Measurements from ENCODE around the gene TIMM44. TPM values are rescaled to one million over a fixed set of nuclear protein-coding genes. Genes with fewer than 3 reads are reported as not detected.

Gene TIMM44
- total RNA-seq, 1 experiment from 2014 or later = 57.8 TPM

DNA sequence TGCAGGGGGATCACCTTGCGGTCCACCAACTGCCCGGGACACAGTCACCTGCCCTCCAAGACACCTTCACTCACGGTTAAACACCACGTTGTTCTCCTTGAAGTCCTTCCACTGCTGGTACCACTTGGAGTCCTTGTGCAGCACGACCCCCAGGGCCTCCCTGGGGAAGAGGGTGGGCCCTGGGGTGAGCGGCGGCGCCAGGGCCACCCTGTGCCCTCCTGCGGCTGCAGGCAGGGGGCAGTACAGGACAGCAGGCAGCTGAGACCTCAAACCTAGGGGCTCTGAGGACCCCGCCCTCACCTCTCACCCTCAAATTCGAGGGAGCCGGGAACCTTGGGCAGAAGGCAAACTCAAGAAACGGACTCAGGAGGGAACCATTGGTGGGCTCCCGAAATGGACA lies 10.1 kb downstream of the TIMM44 start:
- Mint-ChIP-seq H3K4me1 (ENCODE audit: low read depth, unreplicated experiment) (peaks cover 8% of the 10 kb centered on the region), H3K36me3 (ENCODE audit: insufficient read depth, unreplicated experiment) (peaks cover 43% of the 10 kb centered on the region)

DNA sequence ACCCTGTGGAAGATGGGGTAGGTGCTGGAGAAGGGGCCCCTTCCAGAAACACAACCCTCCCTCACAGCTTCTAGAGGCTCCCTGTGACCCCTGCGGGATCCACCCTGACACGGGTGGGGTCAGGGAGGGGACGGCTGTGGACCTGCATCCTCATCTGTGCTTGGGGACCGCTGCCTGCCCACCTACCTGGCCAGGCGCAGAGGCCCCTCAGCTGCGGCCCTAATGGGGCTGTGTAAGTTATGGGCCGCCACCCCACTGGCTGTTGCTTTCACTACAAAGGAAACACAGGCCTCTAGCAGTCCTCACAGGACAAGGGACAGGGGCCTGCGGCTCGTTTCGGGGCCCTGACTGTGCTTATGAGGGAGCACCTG lies 10.6 kb downstream of the TIMM44 start:
- TF ChIP-seq, protein P1, sequence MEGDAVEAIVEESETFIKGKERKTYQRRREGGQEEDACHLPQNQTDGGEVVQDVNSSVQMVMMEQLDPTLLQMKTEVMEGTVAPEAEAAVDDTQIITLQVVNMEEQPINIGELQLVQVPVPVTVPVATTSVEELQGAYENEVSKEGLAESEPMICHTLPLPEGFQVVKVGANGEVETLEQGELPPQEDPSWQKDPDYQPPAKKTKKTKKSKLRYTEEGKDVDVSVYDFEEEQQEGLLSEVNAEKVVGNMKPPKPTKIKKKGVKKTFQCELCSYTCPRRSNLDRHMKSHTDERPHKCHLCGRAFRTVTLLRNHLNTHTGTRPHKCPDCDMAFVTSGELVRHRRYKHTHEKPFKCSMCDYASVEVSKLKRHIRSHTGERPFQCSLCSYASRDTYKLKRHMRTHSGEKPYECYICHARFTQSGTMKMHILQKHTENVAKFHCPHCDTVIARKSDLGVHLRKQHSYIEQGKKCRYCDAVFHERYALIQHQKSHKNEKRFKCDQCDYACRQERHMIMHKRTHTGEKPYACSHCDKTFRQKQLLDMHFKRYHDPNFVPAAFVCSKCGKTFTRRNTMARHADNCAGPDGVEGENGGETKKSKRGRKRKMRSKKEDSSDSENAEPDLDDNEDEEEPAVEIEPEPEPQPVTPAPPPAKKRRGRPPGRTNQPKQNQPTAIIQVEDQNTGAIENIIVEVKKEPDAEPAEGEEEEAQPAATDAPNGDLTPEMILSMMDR (IDR thresholded peaks at IDR 0.05; ENCODE audit: unreplicated experiment) = no peak
- BruUV-seq (replicated peaks) = no TSS peak
- intact Hi-C loops (cut with micrococcal nuclease; ENCODE audit: unreplicated experiment) = no loop called here
- no peak for DNase-seq
- Mint-ChIP-seq H3K9me3 (ENCODE audit: low read depth, unreplicated experiment) (no peaks in the 10 kb centered on the region), H3K27me3 (ENCODE audit: unreplicated experiment) (no peaks in the 10 kb centered on the region), H3K4me3 (ENCODE audit: low read depth, unreplicated experiment) (no peak overlapping the region), H3K36me3 (ENCODE audit: insufficient read depth, unreplicated experiment) (peaks cover 48% of the 10 kb centered on the region), H3K27ac (ENCODE audit: unreplicated experiment) (no peak overlapping the region), H3K4me1 (ENCODE audit: low read depth, unreplicated experiment) (peaks cover 8% of the 10 kb centered on the region)
- CTCF ChIA-PET = no interaction called here

More for the DNA sequence above, 10.1 kb downstream of the TIMM44 start:
- Mint-ChIP-seq H3K27me3 (ENCODE audit: unreplicated experiment) (no peaks in the 10 kb centered on the region), H3K9me3 (ENCODE audit: low read depth, unreplicated experiment) (no peaks in the 10 kb centered on the region), H3K27ac (ENCODE audit: unreplicated experiment) (no peak overlapping the region), H3K4me3 (ENCODE audit: low read depth, unreplicated experiment) (no peak overlapping the region)
- no TSS peak for BruUV-seq (replicated peaks)
- no peak for DNase-seq
- TF ChIP-seq, protein P1 (IDR thresholded peaks at IDR 0.05; ENCODE audit: unreplicated experiment) = no peak
- CTCF ChIA-PET = no interaction called here
- intact Hi-C loops (cut with micrococcal nuclease; ENCODE audit: unreplicated experiment) = no loop called here

DNA sequence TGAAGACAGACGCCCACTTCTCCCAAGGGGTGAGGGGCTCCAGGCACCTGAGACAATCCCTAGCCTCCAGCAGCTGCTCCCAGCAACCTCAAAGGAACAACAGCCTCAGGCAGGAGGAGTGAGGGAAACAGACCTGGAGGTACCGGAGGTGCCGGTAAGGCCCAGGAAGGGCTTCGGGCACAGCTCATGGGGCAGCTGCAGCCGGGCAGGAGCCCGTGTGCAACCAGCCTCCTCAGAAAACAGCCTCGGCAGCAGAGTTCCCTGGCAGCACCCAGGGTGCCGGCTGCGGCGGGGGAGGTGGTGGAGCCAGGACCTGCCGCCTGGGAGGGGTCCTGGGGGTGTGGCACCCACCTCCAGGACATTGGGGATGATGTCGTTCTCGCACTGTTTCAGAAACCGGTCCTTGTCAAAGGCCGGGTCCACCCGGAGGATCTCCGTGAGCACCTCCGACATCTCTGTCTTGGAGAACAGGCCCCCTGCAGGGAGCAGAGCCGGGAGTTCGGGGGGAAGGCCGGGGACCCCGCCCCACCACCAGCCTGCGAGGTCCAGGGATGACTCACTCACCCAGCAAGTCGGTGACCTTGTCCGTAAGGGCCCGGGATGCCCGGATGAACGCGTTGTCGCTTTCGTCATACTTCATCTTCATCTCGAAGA lies 11.1 kb downstream of the TIMM44 start:
- DNase-seq = no peak
- Mint-ChIP-seq H3K27me3 (ENCODE audit: unreplicated experiment) (no peaks in the 10 kb centered on the region), H3K4me1 (ENCODE audit: low read depth, unreplicated experiment) (peaks cover 8% of the 10 kb centered on the region), H3K9me3 (ENCODE audit: low read depth, unreplicated experiment) (no peaks in the 10 kb centered on the region), H3K27ac (ENCODE audit: unreplicated experiment) (no peak overlapping the region), H3K4me3 (ENCODE audit: low read depth, unreplicated experiment) (no peak overlapping the region), H3K36me3 (ENCODE audit: insufficient read depth, unreplicated experiment) (peaks cover 53% of the 10 kb centered on the region)
- BruUV-seq (replicated peaks) = no TSS peak
- intact Hi-C loops (cut with micrococcal nuclease; ENCODE audit: unreplicated experiment) = no loop called here
- TF ChIP-seq, protein P1 (IDR thresholded peaks at IDR 0.05; ENCODE audit: unreplicated experiment) = no peak
- CTCF ChIA-PET = no interaction called here

DNA sequence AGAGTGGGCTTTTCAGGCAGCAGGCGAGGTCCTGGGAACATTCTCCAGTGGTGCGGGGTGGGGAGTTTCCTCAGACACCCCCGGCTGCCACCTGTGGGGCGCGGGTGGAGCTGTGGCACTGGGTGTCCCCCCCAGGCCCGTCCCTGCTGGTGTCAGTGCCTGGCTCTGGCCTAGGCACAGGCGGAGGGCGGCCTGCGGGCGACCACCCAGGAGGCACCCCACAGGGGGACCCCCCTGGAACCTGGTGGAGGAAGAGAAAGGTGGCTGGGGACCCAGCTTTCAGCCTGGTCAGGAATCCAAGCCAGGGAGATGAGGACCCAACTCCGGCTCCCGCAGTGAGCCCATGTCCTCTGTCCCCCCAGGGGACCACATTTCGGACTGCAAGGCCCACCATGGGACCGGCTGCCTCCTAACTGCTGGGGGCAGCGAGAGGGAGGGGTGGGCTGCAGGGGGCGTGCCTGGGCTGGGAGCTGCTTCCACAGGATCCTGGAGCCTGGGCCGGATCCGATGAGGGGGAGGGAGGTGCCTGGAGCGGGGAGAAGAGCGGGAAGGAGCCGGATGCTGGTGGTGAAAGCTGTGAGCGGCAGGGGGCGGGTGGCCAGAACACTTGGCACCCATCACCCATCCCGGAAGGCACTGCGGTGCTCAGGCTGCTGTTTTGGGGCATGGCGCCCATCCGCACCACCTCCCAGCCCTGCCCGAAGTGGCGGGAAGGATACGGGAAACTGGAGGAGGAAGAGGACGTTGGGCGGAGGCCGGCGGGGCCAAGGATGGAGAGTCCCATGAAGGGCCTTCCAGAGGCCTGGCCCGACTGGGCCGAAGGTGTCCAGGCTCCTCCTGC lies 12.0 kb downstream of the TIMM44 start:
- Mint-ChIP-seq H3K27ac (ENCODE audit: unreplicated experiment) (no peak overlapping the region), H3K4me1 (ENCODE audit: low read depth, unreplicated experiment) (peaks cover 8% of the 10 kb centered on the region), H3K27me3 (ENCODE audit: unreplicated experiment) (no peaks in the 10 kb centered on the region), H3K9me3 (ENCODE audit: low read depth, unreplicated experiment) (no peaks in the 10 kb centered on the region), H3K36me3 (ENCODE audit: insufficient read depth, unreplicated experiment) (peaks cover 59% of the 10 kb centered on the region), H3K4me3 (ENCODE audit: low read depth, unreplicated experiment) (no peak overlapping the region)
- no peak for DNase-seq
- no TSS peak for BruUV-seq (replicated peaks)
- intact Hi-C loops (cut with micrococcal nuclease; ENCODE audit: unreplicated experiment) = no loop called here
- TF ChIP-seq, protein P1 (IDR thresholded peaks at IDR 0.05; ENCODE audit: unreplicated experiment) = no peak
- CTCF ChIA-PET = no interaction called here

Measured in Calu3 (cell line).